Activated CD8-positive, alpha-beta memory T cell treated with anti-CD3 and anti-CD28 coated beads for 1 hour (primary cell): ENCODE measurements around the gene SDK2.
"Not testable (repeated sequence)": the region's sequence is repeated elsewhere in the genome, so short reads cannot be mapped to it uniquely, and the experiment has no call there.

Source experiments
- DNase-seq, 2 donors: peaks; one replicate each; pipeline ENCODE4 v3.0.0-alpha.2; 2020; ENCODE audit warnings: low read depth in 1 of 2; ENCODE audit errors: extremely low read depth in 1 of 2

Gene SDK2

DNA sequence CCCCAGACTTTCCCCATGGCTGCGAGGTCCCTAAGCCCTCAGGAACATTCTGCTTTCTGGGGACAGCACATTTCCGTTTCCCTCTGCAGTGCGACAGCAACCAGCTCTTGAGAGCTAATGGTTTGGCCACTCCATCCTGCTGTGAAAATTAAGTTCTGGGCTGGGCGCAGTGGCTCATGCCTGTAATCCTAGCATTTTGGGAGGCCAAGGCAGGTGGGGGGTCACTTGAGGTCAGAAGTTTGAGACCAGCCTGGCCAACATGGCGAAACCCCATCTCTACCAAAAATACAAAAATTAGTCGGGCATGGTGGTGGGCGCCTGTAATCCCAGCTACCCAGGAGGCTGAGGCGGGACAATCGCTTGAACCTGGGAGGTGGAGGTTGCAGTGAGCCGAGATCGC lies 331.4 kb downstream of the SDK2 start:
- not testable (repeated sequence) for DNase-seq

- DNase-seq, result peak; percentile 51 to 69
Measured at GRCh38 chr17:73311781-73312641, 332.2 kb downstream of the SDK2 start, which contains the start of gene CDC42EP4. TSS of gene CDC42EP4 (minus strand) at chr17:73312001. CDS start at chr17:73286500, 25,501 bp downstream.

- no peak for DNase-seq
Measured at GRCh38 chr17:73311428-73311780, 332.8 kb downstream of the SDK2 start.

- DNase-seq, result no peak
Measured at GRCh38 chr17:73309727-73310596, 334.3 kb downstream of the SDK2 start.

- DNase-seq, result not testable (repeated sequence)
Measured at GRCh38 chr17:73308959-73309358, 335.3 kb downstream of the SDK2 start.

- no peak for DNase-seq
Measured at GRCh38 chr17:73308017-73308823, 336.0 kb downstream of the SDK2 start.

DNA sequence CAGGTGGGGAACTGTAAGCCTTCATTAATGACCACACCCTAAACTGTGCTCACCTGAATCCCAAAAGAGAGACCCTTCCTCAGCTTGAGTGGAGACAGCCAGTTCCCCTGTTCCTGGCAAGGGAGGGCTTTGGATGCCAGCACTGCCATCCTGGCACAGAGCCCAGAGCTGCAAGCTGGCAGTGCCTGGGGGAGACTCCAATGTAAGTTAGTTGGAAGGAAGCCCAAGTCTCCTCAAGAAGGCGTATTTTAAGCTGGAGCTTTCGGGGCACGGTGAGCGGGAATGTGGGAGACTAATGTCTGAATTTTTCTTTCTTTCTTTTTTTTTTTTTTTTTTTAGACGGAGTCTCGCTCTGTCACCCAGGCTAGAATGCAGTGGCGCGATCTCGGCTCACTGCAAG lies 337.1 kb downstream of the SDK2 start:
- DNase-seq, result no peak

GRCh38 chr17:73305845-73306836 lies 338.1 kb downstream of the SDK2 start:
- DNase-seq, result no peak

DNA sequence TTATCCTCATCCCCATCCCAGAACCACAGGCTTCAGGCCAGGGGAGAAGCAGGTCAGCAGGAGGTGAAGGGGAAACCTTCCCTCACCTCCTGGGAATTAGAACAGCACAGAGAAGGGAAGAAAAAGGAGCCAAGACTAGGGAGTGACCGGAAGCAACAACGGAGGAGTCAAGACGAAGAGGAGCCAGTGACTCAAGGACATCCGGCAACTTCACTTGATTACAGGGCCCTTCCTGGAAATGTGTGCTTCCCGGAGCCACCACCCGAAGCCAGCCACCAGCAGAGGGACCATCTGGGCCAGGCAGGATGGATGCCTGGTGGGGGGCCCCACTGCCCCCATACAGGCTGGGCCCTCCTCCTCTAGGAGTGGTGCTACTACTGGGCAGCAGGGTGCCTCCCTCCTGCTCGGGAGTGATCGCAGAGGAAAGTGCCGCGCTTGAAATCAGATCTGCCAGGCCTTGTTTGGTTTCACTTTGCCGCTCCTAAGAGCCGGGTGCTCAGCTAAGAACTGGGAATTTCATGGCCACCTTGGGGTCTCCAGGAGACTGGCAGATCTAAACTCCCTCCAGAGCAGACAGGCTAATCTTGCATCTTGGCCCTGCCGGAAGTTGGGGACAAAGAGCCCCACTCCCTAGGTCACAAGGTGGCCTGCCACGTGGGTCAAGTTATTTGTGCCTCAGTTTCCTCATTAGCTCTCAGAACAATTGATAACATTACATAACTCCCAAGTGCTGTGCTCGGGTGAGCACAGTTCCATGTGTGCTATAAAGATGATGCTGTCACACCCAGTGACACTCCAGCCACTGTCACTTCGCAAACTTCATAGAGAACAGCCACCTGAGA lies 339.1 kb downstream of the SDK2 start:
- DNase-seq, result no peak

DNA sequence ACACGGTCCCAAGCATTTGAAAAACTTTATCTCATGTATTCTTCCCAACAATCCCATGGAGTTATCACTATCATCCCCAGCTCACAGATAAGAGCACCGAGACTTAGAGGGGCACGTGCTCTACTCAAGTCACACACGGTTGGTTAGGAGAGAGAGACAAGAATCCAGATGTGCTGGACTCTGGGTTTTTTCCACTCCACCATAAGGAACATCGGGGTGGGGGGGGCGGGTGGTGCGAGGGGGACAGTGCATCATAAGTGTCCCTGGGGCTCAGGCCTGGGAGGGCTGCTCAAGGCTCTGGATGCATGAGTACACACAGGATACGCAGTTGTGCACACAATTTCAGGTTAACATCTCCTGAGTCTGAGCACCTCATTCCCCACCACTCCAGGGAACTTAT lies 339.8 kb downstream of the SDK2 start:
- DNase-seq, result no peak

DNA sequence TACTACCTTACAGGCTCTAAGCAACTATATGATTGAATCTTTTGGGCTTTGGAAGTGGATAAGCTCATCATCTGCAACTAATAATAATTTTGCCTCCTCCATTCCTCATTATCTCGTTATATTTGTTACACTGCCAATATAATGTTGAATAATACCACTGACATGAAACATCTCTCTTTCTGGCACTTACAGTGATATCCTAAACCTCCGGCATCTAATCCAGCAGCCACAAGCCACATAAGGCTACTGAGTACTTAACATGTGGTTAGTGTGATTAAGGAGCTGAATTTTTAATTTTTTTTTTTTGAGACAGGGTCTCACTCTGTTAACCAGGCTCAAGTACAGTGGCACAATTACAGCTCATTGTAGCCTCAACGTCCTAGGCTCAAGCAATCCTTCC lies 342.1 kb downstream of the SDK2 start:
- DNase-seq, result no peak

GRCh38 chr17:73301369-73301768 lies 342.9 kb downstream of the SDK2 start:
- no peak for DNase-seq

- DNase-seq, result no peak
Measured at GRCh38 chr17:73300392-73300791, 343.9 kb downstream of the SDK2 start.

- no peak for DNase-seq
Measured at GRCh38 chr17:73297934-73298861, 346.0 kb downstream of the SDK2 start.

DNA sequence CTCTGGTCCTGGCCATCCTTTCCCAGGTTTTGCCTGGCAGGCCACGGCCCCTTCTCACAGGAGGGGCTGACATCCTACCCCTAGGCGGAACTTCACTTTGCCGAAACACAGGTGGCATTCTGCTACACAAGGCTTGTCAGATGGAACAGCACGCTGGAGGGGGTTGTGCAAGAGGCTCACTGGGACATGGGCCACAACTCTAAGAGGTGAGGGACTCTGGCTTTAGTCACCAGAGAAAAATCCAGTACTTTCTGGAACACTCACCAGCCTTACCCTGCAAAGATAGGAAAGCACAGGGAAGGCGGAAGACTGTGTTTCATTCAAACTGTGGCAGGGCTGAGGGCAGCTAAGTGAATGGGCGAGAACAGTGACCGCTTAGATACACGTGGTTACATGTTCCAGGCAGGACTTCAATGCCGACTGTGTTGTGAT lies 350.7 kb downstream of the SDK2 start:
- no peak for DNase-seq

GRCh38 chr17:73293031-73293430 lies 351.2 kb downstream of the SDK2 start:
- no peak for DNase-seq

DNA sequence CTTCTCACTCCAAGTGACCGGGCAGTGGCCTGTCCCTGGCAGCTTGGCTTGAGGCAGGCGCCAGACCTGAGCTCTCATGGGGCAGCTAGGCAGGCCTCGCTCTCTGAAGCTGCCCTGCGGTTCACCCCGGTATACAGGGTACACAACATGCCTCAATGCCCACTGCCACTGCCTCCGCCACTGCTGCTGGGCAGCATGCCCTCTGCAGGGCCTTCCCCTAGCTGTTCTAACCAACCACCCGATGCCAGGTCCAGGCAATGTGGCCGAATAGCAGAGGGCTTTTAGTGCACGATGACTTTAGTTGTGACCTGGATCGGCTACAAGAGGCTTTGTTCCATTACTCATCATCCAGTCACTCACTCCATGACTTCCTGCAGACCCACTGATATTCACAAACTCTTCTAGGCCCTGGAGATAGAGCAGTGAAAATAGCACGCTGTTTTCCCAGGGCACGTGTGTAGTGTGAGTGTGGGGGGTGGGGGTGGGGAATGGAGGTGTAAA lies 352.2 kb downstream of the SDK2 start:
- no peak for DNase-seq
